ENCODE results near the gene RBM20.

GRCh38 chr10:110746254-110746826, 102.2 kb downstream of the RBM20 start:
- TF ChIP-seq EP300 (IDR thresholded peaks at IDR 0.05) (no peak), POLR2AphosphoS5 (IDR thresholded peaks at IDR 0.05) (peak in 1 of 3 donors; percentile 40), CTCF (IDR thresholded peaks at IDR 0.05) (peak; percentile 65 to 87)

Data from suprapubic skin (tissue), 4 donors.